Thoracic aorta (tissue), 2 donors: ENCODE measurements around the gene SRCAP. TPM values are rescaled to one million over a fixed set of nuclear protein-coding genes. Genes with fewer than 3 reads are reported as not detected.

Source experiments
- ATAC-seq: fragments of 150-250 bp; one replicate; pipeline ENCODE4 v1.8.0; 2017; ENCODE audit warnings: low read depth; ENCODE audit not compliant: insufficient number of reproducible peaks, low FRiP score
- DNase-seq: peaks from one replicate; pipeline ENCODE4 v3.0.0-alpha.2; 2020; ENCODE audit warnings: low spot score
- H3K27ac ChIP-seq, 2 donors: fragments of 200-600 bp; sonication (generic); 1 replicate in 1 of 2; 2 replicates in 1 of 2; pipeline ENCODE4 v1.5.1; 2016; ENCODE audit warnings: mild to moderate bottlenecking in 2 of 2, moderate library complexity in 2 of 2
- H3K27me3 ChIP-seq: fragments of 200-600 bp; sonication (generic); replicated peaks from 2 replicates; pipeline ENCODE4 v1.6.0; 2016; ENCODE audit warnings: mild to moderate bottlenecking; ENCODE audit not compliant: insufficient read depth
- H3K36me3 ChIP-seq: fragments of 200-600 bp; sonication (generic); one replicate; pipeline ENCODE4 v1.5.1; 2016
- H3K4me1 ChIP-seq, 2 donors: fragments of 200-600 bp; sonication (generic); 1 replicate in 1 of 2; 2 replicates in 1 of 2; pipeline versions ENCODE4 v1.5.1 to v1.6.0; 2016; ENCODE audit warnings: low read depth in 2 of 2, mild to moderate bottlenecking in 1 of 2; ENCODE audit not compliant: control insufficient read depth in 1 of 2
- H3K4me3 ChIP-seq: fragments of 200-600 bp; sonication (generic); 2 replicates; pipeline ENCODE4 v1.5.1; 2016; ENCODE audit warnings: mild to moderate bottlenecking
- H3K9me3 ChIP-seq: fragments of 200-600 bp; sonication (generic); 2 replicates; pipeline ENCODE4 v1.5.1; 2016
- CTCF ChIP-seq: fragments of 200-600 bp; sonication (generic); IDR thresholded peaks from one replicate; pipeline ENCODE4 v1.5.1; 2019; ENCODE audit warnings: antibody characterized with exemption
- total RNA-seq, 2 donors: library from RNA; depleted of rRNA; stranded (reverse); fragments of >200 nt; gene quantifications; one replicate each; pipeline versions ENCODE4 v1.1.0 to v1.2.3, GENCODE V29; 2016

SRCAP gene
- total RNA-seq, 2 donors from 2014 or later = 39.9 to 86.1 TPM

- TF ChIP-seq CTCF = no peak
- no peak for ATAC-seq
- Histone ChIP-seq H3K27ac (no peak overlapping the region), H3K27me3 (no peaks in the 10 kb centered on the region), H3K9me3 (no peaks in the 10 kb centered on the region), H3K4me3 (no peak overlapping the region), H3K4me1 (peaks cover 7 to 17% of the 10 kb centered on the region in 2 donors), H3K36me3 (peaks cover 68% of the 10 kb centered on the region)
- DNase-seq = no peak
Measured at GRCh38 chr16:30703971-30704370, 5.0 kb downstream of the SRCAP start.

GRCh38 chr16:30706046-30706445 lies 7.1 kb downstream of the SRCAP start:
- Histone ChIP-seq H3K4me3 (no peak overlapping the region), H3K27me3 (no peaks in the 10 kb centered on the region), H3K4me1 (no peaks in the 10 kb centered on the region), H3K36me3 (peaks cover 85% of the 10 kb centered on the region), H3K27ac (no peak overlapping the region), H3K9me3 (no peaks in the 10 kb centered on the region)
- ATAC-seq = no peak
- no peak for DNase-seq
- TF ChIP-seq CTCF = no peak

- Histone ChIP-seq H3K36me3 (peaks cover 83% of the 10 kb centered on the region), H3K27ac (no peak overlapping the region), H3K4me1 (peaks cover 0 to 7% of the 10 kb centered on the region in 2 donors), H3K9me3 (no peaks in the 10 kb centered on the region), H3K4me3 (no peak overlapping the region), H3K27me3 (no peaks in the 10 kb centered on the region)
- no peak for TF ChIP-seq CTCF
- DNase-seq (no peak), ATAC-seq (no peak)
Measured at GRCh38 chr16:30710971-30711370, 12.0 kb downstream of the SRCAP start.

- Histone ChIP-seq H3K9me3 (no peaks in the 10 kb centered on the region), H3K4me1 (peaks cover 0 to 7% of the 10 kb centered on the region in 2 donors), H3K4me3 (no peak overlapping the region), H3K36me3 (peaks cover 83% of the 10 kb centered on the region), H3K27me3 (no peaks in the 10 kb centered on the region), H3K27ac (no peak overlapping the region)
- no peak for ATAC-seq
- no peak for TF ChIP-seq CTCF
- DNase-seq = no peak
Measured at GRCh38 chr16:30711712-30712111, 12.7 kb downstream of the SRCAP start.

GRCh38 chr16:30715750-30716445 lies 16.9 kb downstream of the SRCAP start:
- Histone ChIP-seq H3K36me3 (peaks cover 75% of the 10 kb centered on the region), H3K27ac (no peak overlapping the region)
- no peak for DNase-seq

More at GRCh38 chr16:30715750-30716445, 16.9 kb downstream of the SRCAP start:
- Histone ChIP-seq H3K27me3 (no peaks in the 10 kb centered on the region), H3K4me3 (no peak overlapping the region), H3K4me1 (peaks cover 0 to 7% of the 10 kb centered on the region in 2 donors), H3K9me3 (no peaks in the 10 kb centered on the region)
- no peak for ATAC-seq
- no peak for TF ChIP-seq CTCF
